HS-5 (cell line): ENCODE measurements around the gene TMEM128.
"Not testable (repeated sequence)": the region's sequence is repeated elsewhere in the genome, so short reads cannot be mapped to it uniquely, and the experiment has no call there.

Source experiments
- DNase-seq: peaks from one replicate; pipeline ENCODE4 v3.0.0-alpha.2; 2012; ENCODE audit warnings: low read depth

Gene TMEM128

GRCh38 chr4:4256799-4257198 is 8.8 kb upstream of the TMEM128 start:
- DNase-seq = no peak

- no peak for DNase-seq
These were observed 6.6 kb upstream of the TMEM128 start for GRCh38 chr4:4254666-4255065.

- DNase-seq = no peak
These were observed 6.2 kb upstream of the TMEM128 start for GRCh38 chr4:4254199-4254598.

- no peak for DNase-seq
These were observed 1.8 kb upstream of the TMEM128 start for GRCh38 chr4:4249866-4250265.

GRCh38 chr4:4249342-4249741 is 1.3 kb upstream of the TMEM128 start:
- DNase-seq = not testable (repeated sequence)

GRCh38 chr4:4248885-4249203 is 821 bp upstream of the TMEM128 start:
- DNase-seq = no peak

GRCh38 chr4:4247696-4248028 is 361 bp downstream of the TMEM128 start:
- DNase-seq = no peak

GRCh38 chr4:4245172-4245571 is 2.9 kb downstream of the TMEM128 start:
- no peak for DNase-seq

- DNase-seq = not testable (repeated sequence)
These were observed 8.5 kb downstream of the TMEM128 start for GRCh38 chr4:4239551-4239950.

GRCh38 chr4:4233610-4234009 is 14.4 kb downstream of the TMEM128 start:
- no peak for DNase-seq

GRCh38 chr4:4228356-4228668 is 19.7 kb downstream of the TMEM128 start:
- DNase-seq = no peak

GRCh38 chr4:4227510-4228355 is 20.3 kb downstream of the TMEM128 start:
- no peak for DNase-seq

GRCh38 chr4:4226606-4227438 is 21.2 kb downstream of the TMEM128 start, which contains the start of gene OTOP1:
Gene OTOP1, minus strand, starts transcription at chr4:4226929. Its CDS starts 65 bp downstream, at chr4:4226864.
- DNase-seq = no peak

- DNase-seq = no peak
These were observed 22.0 kb downstream of the TMEM128 start for GRCh38 chr4:4225915-4226605.

- no peak for DNase-seq
These were observed 30.9 kb downstream of the TMEM128 start for GRCh38 chr4:4217113-4217512.

GRCh38 chr4:4216648-4217047 is 31.4 kb downstream of the TMEM128 start:
- no peak for DNase-seq

- DNase-seq = not testable (repeated sequence)
These were observed 34.3 kb downstream of the TMEM128 start for GRCh38 chr4:4213674-4214073.

GRCh38 chr4:4206204-4206603 is 41.8 kb downstream of the TMEM128 start:
- DNase-seq = no peak

GRCh38 chr4:4204401-4204745 is 43.6 kb downstream of the TMEM128 start:
- DNase-seq = no peak

- DNase-seq = no peak
These were observed 44.2 kb downstream of the TMEM128 start for GRCh38 chr4:4203688-4204400.

- DNase-seq = no peak
These were observed 45.5 kb downstream of the TMEM128 start for GRCh38 chr4:4202510-4202909.

- DNase-seq = no peak
These were observed 47.4 kb downstream of the TMEM128 start for GRCh38 chr4:4200624-4201023.
